Retina (tissue), 1 donor: Measurements from ENCODE around the gene ASB10.

Experiments
- DNase-seq: peaks from one replicate; pipeline ENCODE4 v3.0.0-alpha.2; 2016

The ASB10 gene

GRCh38 chr7:151134743-151135524, 52.1 kb downstream of the ASB10 start:
- DNase-seq: no peak

- no peak for DNase-seq
Measured at GRCh38 chr7:151133986-151134742, 52.9 kb downstream of the ASB10 start.

- DNase-seq: no peak
Measured at GRCh38 chr7:151133266-151133985, 53.6 kb downstream of the ASB10 start.

GRCh38 chr7:151132461-151133205, 54.4 kb downstream of the ASB10 start:
- DNase-seq: no peak

GRCh38 chr7:151131592-151132293, 55.3 kb downstream of the ASB10 start:
- no peak for DNase-seq

GRCh38 chr7:151131224-151131591, 55.8 kb downstream of the ASB10 start:
- DNase-seq: no peak

GRCh38 chr7:151130741-151131157, 56.3 kb downstream of the ASB10 start:
- DNase-seq: no peak

- DNase-seq: no peak
Measured at GRCh38 chr7:151129960-151130591, 57.0 kb downstream of the ASB10 start.

GRCh38 chr7:151129117-151129959, 57.7 kb downstream of the ASB10 start:
- no peak for DNase-seq

- DNase-seq: no peak
Measured at GRCh38 chr7:151128716-151129115, 58.3 kb downstream of the ASB10 start.

- no peak for DNase-seq
Measured at GRCh38 chr7:151128144-151128543, 58.9 kb downstream of the ASB10 start.

- DNase-seq: no peak
Measured at GRCh38 chr7:151126491-151127137, 60.4 kb downstream of the ASB10 start.

- peak; percentile 79 for DNase-seq
Measured at GRCh38 chr7:151125846-151126481, 61.1 kb downstream of the ASB10 start.
